GM20431 (cell line): ENCODE data around the gene NBEAL1.
"Not testable (repeated sequence)": the region's sequence is repeated elsewhere in the genome, so short reads cannot be mapped to it uniquely, and the experiment has no call there.

Experiments used
- in situ Hi-C: fragments of 300-500 bp; cut with MseI, MboI; formaldehyde crosslinking; loops from one replicate; pipeline ENCODE4 v1.15.0; 2020; ENCODE audit warnings: low sequenced_read_pairs; ENCODE audit not compliant: unreplicated experiment

The NBEAL1 gene

DNA sequence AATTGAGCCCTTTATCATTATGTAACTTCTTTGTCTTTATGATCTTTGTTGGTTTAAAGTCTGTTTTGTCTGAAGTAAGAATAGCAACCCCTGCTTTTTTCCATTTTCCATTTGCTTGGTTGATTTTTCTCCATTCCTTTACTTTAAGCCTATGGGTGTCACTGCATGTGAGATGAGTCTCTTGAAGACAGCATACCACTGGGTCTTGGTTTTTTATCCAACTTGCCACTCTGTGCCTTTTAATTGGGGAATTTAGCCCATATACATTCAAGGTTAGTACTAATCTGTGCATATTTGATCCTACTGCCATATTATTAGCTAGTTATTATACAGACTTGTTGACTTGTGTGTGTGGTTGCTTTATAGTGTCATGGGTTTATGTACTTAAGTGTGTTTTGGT, 89.6 kb downstream of the NBEAL1 start:
- in situ Hi-C loops, result no loop called here

DNA sequence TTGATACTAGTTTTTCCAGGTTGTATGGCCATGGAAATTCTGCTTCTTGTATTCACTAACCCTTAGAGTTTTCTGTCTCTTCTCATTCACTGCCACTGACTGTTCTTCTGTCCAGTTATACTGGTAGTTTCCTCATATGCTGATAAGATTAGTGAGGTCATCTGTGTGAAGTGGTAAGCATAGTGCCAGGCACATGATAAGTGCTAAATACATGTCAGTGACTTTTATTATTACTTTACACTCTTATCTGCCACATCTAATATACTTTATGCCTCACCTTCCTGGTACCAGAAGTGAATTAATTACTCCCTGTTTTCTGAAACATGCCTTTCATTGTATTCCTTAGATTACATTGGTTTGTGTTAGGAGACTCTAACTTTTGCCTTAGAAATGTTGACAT, 91.3 kb downstream of the NBEAL1 start:
- in situ Hi-C loops, result no loop called here

DNA sequence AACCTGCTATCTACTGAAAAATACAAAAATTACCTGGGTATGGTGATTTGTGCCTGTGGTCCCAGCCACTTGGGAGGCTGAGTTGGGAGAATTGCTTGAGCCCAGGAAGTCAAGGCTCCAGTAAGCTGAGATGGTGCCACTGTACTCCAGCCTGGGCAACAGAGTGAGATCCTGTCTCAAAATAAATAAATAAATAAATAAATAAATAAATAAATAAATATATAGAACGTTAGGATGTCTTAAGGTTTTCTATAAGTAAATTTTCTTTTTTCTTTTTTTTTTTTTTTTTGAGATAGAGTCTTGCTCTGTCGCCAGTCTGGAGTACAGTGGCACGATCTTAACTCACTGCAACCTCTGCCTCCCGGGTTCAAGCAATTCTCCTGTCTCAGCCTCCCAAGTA, 95.8 kb downstream of the NBEAL1 start:
- in situ Hi-C loops, result not testable (repeated sequence)

DNA sequence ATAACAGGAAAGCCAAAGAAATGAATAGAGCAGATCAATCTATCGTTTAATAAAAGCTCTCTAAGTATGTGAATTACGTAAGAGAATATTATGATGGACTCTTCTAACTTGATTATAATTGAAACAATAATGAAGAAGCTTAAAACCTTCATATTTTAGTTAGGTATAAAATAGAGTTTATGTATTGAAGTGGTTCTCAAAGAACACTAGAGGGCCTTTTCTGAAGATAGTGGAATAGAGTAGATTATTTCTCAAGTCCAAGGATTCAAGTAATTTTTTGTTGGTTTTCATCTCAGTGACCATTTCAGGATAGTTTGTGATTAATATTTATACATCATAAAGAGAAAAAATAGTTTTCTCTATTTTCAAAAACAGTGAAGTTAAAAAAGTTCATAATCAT, 97.7 kb downstream of the NBEAL1 start:
- in situ Hi-C loops, result no loop called here

DNA sequence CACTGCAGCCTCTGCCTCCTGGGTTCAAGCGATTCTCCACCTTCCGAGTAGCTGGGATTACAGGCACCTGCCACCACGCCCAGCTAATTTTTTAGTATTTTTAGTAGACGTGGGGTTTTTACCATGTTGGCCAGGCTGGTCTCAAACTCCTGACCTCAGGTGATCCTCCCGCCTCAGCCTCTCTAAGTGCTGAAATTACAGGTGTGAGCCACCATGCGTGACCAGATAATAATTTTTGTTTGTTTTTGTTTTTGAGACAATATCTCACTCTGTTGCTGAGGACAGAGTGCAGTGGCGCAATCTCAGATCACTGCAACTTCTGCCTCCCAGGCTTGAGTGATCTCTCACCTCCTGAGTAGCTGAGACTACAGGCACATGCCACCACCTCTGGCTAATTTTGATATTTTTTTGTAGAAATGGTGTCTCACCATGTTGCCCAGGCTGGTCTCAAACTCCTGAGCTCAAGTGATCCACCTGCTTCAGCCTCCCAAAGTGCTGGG, 100.6 kb downstream of the NBEAL1 start:
- in situ Hi-C loops, result not testable (repeated sequence)

DNA sequence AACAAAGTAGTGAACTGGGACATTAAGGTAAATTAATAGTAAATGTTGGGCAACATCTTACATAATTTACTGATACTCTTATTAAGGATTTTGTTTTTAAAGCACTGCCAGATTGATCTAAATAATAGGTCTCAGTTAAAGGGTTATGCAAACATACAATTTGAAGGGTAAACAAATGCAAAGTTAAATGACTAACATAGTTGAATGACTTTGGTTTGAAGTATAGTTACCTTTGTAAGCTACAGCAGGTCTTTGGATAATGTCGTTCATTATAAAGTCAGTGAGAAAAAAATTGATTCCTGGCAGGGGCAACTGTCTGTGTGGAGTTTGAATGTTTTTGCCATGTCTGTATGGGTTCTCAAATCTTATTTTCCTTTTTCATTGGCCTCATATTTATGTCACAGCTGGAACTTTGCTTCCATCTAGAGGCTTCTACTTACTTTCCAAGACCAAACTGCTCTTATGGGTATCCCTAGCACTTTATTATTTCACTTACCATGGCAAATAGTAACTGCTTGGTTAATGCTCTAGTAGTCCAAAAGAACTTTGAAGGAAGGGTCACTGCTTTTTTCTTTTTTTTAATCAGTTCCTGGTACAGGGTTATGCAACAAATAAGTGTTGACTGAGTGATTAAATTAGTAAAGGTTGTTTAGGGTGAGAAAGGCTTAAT, 107.8 kb downstream of the NBEAL1 start:
- in situ Hi-C loops, result no loop called here

DNA sequence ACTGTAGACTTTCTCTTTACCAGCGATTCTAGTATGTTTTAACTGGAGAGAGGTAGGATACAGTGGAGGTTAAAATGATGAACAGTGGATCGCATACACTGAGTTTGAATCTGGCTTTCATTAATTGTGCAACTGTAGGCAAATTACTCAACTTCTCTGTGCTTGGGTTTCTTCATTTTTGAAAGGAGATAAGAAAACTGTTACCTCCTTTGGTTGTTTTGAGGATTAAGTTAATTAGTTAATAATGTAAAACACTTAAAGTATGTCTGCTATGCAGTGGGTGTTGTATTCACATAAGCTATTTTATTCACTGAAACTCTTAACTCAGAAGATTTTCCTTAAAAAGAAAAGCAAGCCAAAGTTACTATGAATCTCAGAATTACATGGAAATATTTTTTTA, 112.3 kb downstream of the NBEAL1 start:
- in situ Hi-C loops, result no loop called here

DNA sequence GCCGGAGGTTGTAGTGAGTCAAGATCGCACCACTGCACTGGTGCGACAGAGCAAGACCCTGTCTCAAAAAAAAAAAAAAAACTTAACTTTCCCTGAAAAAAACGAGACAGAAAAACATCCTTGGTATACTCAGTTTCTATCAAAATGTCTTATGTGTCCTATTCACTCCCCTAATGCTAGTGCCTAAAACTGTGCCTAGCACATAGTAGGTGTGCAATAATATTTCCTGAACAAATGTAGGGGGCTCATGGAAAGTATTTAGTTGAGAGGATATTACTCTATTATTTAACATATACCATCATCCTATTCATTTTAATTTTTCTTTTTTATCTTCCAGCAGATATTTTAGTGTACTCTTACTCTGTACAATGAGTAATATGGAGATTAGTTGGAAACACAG, 120.4 kb downstream of the NBEAL1 start:
- in situ Hi-C loops, result no loop called here

DNA sequence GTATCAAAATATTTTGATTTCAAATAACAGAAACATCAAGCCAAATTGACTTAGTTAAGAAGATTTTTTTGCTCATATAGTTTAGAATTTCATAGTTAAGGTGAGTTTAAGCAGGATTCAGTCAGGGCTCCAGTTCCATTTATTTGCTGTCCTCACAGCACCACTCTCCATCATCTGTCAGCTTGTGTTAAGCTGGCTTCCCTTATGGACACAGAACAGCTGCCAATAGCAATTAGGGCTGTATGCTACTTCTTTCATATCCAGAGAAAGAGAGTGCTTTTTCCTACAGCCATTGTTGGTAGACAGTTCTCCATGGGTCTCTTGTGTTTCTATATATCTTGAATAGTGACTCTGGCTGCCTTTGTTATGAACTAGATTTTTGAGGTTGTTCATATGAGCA, 128.7 kb downstream of the NBEAL1 start:
- in situ Hi-C loops, result no loop called here

DNA sequence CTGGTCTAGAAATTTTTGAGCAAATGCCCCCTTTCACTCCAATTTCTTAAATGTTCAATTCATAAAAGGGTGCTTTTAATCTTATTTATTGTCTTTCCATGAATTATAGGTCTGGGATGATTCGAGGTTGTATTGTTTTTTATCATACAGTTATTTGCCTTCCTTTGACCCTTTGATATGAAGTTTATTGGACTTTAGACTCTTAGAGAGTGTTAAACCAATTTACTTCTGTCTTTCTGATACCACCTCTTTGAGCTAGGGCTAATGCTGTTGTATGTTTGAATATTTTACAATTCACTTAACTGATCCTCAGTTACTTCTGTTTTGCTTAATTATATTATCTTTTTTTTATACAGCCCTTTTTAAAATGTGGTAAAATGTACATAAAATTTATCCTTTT, 134.5 kb downstream of the NBEAL1 start:
- in situ Hi-C loops, result no loop called here

DNA sequence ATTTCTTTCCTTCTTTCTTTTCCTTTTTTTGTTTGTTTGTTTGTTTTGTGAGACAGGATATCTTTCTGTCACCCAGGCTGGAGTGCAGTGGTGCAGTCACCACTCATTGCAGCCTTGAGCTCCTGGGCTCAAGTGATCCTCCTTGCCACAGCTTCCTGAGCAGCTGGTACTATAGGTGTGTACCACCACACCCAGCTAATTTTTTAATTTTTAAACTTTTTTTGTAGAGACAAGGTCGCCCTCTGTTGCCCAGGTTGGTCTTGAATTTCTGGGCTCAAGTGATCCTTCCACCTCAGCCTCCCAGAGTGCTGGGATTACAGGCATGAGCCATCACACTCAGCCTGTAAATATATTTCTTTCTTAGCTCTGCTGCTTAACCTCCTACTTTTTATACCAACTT, 140.7 kb downstream of the NBEAL1 start:
- in situ Hi-C loops, result no loop called here

DNA sequence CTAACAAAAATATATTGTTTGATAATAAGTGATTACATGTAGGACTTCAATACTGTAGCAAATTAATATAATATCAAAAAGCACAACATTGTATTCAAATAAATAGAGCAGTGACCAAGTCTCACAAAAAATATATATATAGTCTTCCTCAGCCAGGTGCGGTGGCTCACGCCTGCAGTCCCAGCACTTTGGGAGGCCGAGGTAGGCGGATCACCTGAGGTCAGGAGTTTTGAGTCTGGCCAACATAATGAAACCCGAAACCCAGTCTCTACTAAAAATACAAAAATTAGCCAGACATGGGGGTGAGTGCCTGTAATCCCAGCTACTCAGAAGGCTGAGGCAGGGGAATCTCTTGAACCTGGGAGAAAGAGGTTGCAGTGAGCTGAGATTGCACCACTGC, 148.0 kb downstream of the NBEAL1 start:
- in situ Hi-C loops, result not testable (repeated sequence)

DNA sequence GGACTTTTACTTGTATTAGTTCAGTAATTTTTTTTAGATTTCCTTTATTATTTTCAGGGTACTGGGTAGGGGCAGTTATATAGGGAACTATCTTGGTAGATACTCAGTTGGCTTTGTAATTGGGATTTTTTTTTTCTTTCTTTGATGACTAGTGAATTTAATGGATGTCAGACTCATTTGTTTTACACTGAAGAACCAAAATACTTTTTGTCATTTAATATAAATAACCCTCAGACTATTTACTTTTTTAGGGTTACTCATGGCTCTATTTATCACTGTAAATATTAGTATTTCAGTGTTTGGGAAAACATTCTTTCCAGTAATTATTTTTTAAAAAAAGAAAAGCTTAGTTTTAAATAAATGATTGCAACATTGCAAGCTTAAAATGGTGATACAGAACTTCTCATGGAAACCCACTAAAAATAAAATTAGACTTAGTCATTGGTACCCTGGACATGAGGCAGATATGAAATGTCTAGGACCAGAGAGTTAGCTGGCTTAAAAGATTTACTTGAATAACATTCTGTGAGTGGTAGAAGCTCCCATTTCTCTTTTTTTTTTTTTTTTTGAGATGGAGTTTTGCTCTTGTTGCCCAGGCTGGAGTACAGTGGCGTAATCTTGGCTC, 149.7 kb downstream of the NBEAL1 start:
- in situ Hi-C loops, result no loop called here

DNA sequence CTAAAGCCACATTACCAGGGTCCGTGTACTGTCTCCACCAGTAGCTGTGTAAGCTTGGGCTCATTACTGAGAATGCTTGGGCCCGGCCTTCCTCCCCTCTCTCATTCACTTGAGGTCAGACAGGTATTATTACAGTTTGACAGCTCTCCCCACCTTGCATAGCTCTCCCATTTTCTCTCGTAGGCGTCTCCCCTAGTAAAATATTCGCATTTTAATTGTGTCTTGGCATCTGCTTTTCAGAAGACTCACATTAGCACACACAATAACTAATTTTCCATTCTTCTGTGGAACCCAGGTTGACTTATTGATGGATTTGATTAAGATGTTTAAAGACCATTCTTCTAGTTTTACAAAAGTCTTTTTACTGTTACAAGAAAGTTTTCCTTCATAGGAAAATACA, 153.1 kb downstream of the NBEAL1 start:
- in situ Hi-C loops, result no loop called here

DNA sequence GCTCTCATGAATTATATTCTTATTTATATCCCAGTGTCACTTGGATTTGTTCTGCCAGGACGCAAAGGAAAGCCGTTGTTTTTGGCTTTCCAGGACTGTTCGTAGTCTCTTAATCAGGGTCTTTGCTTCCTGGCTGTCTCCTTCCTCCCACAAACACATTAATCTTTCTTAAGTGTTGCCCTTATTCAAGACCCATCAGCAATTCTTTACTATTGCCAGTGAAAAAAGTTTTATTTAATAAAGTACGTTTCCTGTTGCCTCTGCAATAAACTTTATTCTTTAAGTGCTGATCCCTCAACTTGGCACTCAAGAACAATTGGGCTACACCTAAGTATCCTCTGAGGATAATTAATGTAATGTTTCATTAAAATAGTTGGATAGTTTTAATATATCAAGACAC, 155.8 kb downstream of the NBEAL1 start:
- in situ Hi-C loops, result no loop called here

DNA sequence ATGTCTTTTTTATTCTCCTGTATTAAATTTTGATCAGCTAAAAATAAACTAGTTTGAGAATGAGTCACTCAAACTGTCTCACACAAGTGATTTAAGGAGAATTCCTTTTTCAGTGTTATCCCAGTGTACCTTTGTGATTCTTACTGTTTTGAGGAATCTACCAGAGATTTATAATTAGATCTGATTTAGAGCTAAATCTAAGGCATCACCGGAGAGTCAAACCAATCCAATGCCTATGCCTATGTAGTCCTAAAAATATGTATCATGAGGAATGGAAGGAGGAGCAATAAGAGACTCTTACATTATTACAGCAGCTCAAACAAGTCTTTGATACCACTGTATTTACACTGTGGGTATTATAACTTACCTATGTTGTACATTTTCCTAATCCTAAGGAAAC, 160.7 kb downstream of the NBEAL1 start:
- in situ Hi-C loops, result no loop called here

DNA sequence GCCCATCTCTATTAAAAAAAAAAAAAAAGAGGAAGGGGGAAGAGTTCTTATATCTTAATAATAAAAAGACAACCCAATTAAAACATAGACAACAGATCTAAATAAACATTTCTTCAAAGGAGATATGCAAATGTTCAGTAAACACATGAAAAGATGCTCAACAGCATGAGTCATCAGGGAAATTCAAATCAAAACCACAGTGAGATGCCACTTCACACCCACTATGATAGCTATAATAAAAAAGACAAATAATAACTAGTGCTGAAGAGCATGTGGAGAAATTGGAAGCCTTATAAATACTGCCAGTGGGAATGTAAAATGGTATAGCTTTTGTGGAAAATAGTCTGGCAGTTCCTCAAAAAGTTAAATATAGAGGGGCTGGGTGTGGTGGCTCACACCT, 162.7 kb downstream of the NBEAL1 start:
- in situ Hi-C loops, result no loop called here

DNA sequence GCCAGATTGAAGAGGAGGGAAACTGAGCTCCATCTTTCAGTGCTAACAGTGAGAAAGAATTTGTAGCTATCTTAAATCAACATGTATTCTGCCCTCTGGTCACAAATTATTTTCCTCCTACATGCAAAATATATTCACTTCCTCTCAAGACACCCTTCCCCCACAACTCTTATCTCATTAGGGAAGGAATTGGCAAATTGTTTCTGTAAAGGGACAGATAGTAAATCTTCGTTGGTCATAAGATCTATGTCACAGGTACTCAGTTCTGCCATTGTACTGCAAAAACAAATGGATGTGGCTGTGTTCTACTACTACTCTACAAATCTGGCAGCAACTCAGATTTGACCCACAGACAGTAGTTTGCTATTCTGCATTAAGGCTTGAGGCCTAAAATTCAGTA, 171.2 kb downstream of the NBEAL1 start:
- in situ Hi-C loops, result no loop called here

DNA sequence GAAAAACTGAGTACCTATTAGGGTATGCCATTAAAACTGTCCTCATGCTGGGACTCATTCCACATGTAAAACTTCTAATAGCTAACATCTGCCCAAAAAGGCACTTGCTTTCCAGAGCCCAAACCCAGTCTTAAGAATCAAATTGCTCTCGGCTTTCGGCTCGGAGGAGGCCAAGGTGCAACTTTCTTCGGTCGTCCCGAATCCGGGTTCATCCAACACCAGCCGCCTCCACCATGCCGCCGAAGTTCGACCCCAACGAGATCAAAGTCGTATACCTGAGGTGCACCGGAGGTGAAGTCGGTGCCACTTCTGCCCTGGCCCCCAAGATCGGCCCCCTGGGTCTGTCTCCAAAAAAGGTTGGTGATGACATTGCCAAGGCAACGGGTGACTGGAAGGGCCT, 175.9 kb downstream of the NBEAL1 start:
- in situ Hi-C loops, result not testable (repeated sequence)

DNA sequence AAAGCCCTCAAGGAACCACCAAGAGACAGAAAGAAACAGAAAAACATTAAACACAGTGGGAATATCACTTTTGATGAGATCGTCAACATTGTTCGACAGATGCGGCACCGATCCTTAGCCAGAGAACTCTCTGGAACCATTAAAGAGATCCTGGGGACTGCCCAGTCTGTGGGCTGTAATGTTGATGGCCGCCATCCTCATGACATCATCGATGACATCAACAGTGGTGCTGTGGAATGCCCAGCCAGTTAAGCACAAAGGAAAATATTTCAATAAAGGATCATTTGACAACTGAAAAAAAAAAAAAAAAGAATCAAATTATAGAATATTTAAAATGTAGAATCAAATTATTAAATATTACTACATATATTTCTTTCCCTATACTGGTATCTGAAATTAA, 176.4 kb downstream of the NBEAL1 start:
- in situ Hi-C loops, result not testable (repeated sequence)

DNA sequence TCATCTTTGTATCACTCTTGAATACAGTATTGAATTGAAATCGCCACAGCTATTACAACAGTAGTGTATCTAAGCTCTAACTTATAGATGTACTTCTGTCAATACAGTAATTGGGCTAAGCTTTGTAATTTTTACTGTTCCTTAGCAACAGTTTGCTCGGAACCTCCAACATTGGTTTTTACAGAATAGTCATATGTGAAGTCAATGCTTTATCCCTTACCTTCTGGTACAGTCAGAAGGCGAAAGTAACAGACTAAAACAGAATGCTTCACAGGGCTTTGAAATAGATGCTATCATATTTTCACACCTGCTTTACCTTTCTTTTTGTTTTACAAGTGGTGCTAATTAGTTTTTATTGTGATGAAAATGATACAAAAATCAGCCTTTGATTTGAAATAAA, 177.3 kb downstream of the NBEAL1 start:
- in situ Hi-C loops, result no loop called here
